Measurements from ENCODE around the gene PCDH9. TPM values are rescaled to one million over a fixed set of nuclear protein-coding genes. Genes with fewer than 3 reads are reported as not detected.

PCDH9 gene, protein sequence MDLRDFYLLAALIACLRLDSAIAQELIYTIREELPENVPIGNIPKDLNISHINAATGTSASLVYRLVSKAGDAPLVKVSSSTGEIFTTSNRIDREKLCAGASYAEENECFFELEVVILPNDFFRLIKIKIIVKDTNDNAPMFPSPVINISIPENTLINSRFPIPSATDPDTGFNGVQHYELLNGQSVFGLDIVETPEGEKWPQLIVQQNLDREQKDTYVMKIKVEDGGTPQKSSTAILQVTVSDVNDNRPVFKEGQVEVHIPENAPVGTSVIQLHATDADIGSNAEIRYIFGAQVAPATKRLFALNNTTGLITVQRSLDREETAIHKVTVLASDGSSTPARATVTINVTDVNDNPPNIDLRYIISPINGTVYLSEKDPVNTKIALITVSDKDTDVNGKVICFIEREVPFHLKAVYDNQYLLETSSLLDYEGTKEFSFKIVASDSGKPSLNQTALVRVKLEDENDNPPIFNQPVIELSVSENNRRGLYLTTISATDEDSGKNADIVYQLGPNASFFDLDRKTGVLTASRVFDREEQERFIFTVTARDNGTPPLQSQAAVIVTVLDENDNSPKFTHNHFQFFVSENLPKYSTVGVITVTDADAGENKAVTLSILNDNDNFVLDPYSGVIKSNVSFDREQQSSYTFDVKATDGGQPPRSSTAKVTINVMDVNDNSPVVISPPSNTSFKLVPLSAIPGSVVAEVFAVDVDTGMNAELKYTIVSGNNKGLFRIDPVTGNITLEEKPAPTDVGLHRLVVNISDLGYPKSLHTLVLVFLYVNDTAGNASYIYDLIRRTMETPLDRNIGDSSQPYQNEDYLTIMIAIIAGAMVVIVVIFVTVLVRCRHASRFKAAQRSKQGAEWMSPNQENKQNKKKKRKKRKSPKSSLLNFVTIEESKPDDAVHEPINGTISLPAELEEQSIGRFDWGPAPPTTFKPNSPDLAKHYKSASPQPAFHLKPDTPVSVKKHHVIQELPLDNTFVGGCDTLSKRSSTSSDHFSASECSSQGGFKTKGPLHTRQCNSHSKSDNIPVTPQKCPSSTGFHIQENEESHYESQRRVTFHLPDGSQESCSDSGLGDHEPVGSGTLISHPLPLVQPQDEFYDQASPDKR (N-terminal part only)
- 1.8 and 2.1 TPM in 2 replicates for polyA plus RNA-seq (2014; cell fraction: cytosol; rRNA removed)
- polyA plus RNA-seq (2014; cell fraction: nucleus; rRNA removed): 2.2 and 2.8 TPM in 2 replicates

DNA sequence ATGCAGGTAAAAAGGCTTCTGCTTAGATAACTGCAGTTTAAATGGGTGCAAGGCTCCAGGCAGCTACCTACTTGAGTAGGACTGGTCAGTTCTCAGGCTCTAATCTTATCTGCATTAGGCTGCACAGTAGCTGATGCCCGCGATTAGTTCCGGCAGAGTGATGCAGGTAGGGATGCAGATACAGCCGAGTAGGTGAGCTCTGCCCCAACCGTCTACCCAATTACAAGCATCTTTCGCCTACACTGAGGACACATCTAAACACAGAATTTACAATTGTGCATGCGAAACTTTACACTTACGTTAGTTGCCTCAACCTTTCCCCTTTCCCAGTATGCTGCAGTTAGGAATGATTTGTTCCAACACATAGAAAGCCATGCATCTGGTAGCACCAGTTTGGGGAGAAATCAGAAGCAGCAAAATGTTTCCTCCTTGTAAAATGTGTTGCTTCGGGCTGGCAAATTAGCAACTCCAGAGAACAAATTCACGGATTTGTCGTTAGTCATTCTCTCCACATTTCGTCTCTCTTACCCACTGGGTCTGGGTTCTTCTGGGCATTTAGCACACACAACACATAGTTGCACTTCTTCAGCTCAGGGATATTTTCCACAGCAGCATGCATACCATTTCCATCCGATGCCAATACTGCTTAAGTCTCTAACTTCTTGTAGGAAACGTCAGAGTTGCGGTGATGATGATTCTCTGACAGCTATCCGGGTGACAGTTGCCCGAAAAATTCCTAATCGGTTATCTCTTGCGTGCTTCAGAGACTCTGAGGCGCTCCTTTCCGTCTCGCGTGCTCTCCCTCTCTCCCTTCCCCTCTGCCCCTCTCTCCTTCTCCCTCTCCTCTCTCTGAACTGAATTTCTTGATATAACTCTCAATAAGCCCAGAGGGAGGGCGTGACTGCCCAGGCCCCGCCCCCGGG lies at the start of gene PCDH9:
PCDH9 (minus strand) TSS at position 856 of the 923 bp plus-strand sequence. CDS start 1,896 bp downstream, outside the sequence.
- DNase-seq (ENCODE audit: low spot score): peak; percentile 47

DNA sequence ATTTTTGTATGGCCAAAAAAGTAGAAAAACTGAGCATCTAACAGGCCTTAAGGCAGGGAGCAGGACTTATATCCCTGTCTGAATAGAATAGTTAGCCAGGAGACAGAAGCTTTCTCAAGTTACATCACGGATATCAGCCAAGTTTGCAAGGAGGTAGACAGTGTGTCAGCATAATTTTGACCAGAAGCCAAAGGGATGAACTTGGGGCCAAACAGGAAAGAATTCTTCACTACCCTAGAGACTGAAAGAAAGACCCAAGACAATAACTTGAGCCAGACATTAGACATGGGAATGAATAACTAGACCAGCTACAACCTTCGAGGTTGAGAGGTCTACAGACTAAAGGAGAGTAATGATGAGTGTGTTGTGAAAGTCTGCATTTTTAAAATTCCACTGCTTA lies 48.1 kb upstream of the PCDH9 start:
- DNase-seq (ENCODE audit: low spot score): no peak

DNA sequence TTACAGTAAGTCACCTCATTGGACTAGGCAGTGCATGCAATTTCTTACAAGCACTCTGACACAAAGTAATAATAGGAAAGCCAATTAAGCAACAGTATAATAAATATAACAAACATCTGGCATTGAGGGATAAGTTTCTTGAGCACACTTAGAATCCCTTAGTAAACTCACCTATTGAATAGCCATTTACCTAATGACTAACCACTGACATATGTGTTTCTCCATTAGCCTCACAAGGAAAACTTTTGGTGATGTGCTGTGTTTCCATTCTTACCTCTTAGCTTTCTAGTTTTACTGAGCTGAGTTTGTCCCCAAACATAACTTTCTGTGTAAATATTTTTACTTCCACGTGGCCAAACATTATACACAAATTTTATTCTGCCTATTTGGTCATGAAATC lies 47.4 kb upstream of the PCDH9 start:
- DNase-seq (ENCODE audit: low spot score): no peak

DNA sequence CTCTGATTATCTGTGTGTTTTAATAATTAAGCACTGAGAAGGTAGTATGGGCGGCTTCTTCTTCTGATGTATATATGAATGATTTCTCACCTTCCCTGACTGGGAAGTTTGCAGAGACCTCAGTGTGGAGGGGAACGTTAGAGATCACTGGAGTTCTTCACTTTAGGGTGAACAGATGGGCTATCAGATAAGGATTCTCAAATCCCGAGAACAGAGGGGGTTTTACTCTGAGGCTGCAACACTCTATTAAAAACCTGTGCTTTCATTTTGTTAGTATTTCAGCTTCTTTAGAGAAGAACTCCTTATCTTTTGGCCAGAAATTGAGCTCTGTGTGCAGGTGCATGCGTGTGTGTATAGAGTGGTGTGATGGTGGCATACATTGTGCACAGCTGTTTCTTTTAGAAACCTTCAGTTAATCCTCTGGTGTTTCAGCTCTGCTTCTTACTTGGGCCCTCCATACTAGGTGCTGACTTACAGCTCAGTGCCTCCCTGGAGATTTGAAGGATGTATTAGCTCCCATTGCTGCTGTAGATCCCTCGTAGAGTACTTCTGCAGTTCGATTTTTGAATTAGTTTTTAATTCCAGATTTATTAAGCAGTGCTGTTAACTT lies 45.3 kb upstream of the PCDH9 start:
- no peak for DNase-seq (ENCODE audit: low spot score)

DNA sequence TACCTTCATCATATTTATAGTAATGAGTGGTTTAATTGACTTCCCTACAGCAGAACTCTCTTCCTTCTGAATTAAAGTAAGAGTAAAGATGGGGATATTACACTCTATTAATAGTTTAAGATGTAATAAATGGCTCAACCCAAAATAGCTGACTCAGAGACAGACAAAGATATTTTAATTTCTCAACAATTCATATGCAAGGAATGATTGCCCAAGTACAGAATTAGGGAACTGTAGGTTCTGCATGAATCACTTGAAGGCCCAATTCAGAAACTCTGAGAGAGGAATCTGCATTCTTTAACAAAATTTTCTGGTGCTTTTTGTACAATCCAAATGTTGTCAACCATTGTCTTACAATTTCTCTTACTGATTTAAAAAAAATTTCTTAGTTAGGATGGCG lies 42.9 kb upstream of the PCDH9 start:
- DNase-seq (ENCODE audit: low spot score): no peak

DNA sequence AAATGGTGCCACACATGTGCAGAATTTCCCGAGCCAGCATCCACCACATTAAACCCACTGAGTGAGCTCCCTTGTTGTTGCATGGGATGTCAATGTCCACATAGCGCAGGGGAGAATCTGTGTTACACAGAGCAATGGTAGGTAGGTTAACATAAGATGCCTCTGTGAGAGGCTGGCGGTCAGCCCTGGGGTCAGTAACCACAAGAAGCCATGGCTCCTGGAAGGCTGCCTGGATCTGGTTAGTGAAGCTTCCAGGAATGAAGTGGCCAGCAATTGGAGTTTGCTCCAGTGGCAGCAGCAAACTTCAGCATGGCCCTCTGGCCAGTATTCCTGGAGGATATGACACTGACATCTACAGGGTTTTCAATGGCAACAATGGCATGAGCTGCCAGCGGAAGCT lies 37.0 kb upstream of the PCDH9 start:
- no peak for DNase-seq (ENCODE audit: low spot score)

DNA sequence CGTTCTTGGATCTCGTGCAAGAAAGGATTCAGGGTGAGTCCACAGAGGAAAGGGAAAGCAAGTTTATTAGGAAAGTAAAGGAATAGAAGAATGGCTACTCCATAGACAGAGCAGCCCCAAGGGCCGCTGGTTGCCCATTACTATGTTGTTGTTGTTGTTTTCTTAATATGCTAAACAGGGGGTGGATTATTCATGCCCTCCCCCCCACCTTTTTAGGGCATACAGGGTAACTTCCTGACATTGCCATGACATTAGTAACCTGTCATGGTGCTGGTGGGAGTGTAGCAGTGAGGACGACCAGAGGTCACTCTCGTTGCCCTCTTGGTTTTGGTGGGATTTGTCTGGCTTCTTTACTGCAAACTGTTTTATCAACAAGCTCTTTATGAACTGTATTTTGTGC lies 29.1 kb upstream of the PCDH9 start:
- DNase-seq (ENCODE audit: low spot score): no peak

DNA sequence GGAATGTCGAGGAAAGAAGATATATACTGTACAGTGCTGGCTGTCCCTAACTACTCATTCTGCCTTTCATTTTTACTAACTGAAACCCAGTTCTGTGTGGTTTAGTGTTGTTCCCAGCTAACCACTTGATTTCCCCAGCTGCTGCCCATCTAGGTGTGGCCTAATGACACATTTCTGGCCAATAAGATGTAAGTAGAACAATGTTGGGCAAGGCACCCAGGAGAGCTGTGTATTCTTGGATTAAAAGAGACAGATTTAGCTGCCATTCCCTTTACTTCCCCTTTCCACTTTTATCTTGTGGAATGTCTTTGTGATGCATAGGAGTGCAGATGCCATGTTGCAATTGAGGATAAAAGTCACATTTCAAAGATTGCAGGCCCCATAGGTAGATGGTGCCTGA lies 28.3 kb upstream of the PCDH9 start:
- DNase-seq (ENCODE audit: low spot score): no peak

DNA sequence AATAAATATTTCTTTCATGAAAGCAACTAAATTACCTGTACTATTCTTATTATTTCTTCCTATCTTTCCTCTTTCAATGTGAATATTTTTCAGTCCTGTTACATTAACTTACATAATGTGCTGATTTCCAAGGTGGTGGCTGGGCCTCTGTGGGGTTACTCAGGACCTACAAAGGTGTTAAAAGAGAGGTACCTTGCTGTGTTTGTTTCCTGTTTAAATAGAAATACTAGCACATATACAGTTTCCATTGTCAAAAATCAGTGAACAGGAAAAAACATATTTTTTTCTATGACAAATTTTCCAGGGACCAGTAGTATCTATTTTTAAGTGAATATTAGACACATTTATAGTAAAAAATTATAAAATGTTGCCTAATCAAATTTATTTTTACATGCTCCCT lies 8.7 kb upstream of the PCDH9 start:
- DNase-seq (ENCODE audit: low spot score): no peak

DNA sequence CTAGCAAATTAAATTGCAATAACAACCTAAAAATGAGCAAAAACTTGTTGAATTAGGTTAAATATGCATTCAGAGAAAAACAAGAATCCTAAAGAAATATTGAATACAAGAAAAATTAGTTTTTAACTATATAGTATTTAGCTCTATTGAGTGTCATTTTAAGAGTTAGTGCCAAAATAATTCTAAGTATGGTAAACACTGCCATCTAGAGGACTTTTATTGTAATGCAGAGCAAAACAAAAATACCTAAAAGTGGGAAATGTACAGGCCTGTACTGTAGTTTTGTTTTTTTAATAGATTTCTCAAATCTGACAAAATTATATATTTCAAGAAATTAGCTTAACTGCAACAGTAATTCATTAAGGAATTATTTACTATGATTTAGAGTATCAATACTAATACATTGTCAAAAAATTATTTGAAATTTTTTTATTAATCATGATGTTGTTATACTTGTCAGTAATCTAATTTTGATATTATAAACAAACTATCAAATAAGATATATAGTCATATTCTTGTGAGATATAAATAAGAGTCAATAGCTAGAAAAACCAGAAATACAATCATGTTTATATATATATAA lies 8.2 kb upstream of the PCDH9 start:
- peak; percentile 40 for DNase-seq (ENCODE audit: low spot score)

DNA sequence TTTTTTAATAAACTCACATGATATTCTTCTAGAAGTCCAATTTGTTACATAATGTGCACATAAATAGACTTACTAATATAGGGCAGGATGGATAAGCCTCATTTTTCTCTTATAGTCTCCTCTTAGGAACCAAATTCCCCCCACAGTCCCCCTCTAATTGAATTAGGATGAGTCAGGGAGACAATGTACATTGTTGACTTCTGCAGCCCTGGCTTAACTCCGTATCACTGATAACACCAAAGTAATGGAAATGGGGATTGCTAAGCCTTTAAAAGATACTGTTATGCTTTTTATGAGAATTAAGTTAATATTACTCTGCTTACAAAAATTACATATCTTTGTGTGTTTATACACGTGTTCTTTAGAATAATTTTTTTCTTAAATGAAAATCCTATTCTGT lies 5.1 kb upstream of the PCDH9 start:
- peak; percentile 47 for DNase-seq (ENCODE audit: low spot score)

DNA sequence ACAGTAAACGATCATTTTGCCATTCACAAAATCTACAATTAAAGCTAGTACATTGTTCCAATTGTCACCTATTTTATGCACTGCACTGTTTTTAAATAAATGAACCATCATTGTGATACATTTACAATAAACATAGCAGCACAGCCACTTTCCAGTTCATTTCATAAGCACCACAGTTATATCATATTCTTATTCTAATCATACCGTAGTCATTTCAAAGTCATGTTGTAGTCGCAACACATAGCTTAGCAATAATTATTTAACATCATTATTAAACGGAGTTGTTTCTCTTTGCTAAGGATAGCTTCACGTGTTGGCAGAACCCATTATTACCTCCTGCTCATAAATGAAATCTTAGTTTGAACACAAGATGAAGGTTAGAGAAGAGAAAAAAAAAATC lies 2.2 kb upstream of the PCDH9 start:
- DNase-seq (ENCODE audit: low spot score): no peak

DNA sequence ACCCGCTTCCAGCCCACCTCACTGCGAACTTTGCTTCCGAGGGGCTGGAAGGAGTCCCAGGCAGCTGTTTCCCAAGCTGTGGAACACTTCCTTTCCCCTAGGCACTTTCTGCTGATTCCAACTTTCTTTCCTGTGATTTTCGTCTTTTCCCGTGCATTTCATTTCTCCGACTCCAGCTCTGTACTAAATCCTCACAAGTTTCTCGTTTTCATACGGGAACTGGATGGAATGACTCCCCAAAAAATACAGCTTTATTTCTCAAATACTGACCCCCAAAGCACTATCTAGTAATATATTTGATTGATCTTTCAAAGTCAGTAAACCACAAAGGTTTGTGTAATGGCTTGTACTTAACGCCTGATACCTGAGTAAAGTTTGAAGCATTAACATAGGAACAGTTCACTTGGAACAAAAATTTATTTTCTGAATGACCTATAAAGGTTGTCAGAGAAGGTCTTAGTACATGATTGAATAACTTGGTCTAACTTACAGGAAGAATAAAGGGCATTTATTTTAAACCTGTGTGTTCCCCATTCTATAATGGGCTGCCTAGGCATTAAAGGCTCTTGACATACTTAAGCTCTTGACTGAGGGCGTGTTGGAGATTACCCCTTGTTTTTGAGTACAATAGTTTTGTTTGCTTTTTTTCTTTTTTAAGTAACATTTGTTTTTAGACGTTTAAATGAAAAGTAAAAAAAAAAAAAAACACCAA lies 1.3 kb upstream of the PCDH9 start:
- no peak for DNase-seq (ENCODE audit: low spot score)

DNA sequence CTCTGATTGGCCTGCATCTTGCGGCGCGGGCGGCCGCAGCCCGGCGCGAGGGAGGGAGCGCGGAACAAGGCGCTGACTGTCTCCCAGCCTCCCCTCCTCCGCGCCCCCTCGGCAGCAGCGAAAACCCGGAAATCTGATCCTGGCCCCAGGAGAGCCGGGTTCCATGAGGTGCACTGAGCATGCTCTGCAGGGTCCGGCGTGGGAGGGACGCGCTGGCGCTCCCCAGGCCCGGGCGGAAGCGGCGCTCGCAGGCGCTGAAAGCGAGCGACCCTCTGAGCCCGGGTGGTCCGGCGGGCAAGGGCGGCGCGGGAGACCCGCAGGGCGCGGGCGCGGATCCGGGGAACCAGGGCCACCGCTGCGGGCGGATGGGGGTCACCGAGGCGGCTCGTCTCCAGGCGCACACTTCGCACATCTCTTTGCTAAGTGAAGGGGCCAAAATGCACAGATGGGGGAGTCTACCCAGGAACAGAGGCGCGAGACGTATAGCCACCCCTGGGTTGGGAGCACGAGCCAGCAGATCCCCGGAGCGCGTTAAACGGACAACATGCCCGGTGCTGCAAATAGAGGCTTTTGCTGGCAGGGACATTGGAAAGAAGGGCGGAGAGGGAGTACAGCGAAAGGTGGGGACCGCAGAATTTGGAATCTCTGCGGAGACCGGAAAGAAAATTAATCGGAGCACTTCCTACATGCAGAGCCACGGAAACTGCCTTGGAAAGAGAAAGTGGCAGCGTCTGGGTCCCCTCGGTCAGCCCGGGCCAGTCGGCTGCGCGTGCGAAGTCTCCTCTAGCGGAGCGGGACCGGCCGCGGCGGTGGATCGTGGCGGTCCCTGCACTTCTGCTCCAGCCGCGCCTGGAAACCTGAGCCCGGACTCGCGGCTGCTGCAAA lies 510 bp upstream of the PCDH9 start:
- peak; percentile 97 for DNase-seq (ENCODE audit: low spot score)

DNA sequence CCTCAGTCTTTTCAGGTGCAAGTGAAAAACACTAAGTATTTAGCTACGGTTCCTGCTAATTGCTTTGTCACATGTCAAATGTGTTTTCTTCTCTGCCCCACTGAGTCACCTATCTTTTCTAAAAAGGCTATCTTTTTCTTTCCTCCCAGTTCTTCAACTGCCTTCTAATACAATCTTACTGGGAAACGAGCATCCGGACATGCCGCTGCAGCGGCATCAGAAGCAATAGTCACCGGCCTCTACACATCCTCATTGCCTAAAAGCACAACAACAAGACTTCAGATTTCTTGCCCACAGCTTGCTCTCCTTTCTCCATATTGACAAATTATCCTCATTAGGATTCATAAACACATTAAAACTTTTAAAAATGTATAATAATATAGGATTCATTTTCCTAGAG lies 1.2 kb downstream of the PCDH9 start:
- peak; percentile 21 for DNase-seq (ENCODE audit: low spot score)

DNA sequence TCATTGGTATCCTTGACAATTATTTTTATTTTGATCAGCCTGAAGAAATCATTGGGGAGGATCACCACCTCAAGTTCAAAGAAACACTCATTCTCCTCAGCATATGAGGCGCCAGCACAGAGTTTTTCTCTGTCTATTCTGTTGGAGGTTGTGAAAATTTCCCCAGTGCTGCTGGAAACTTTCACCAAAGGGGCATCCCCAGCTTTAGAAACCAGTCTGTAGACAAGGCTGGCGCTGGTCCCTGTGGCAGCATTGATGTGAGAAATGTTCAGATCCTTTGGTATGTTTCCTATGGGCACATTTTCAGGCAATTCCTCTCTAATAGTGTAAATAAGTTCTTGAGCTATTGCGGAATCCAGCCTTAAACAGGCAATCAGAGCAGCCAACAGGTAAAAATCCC lies 2.1 kb downstream of the PCDH9 start:
- DNase-seq (ENCODE audit: low spot score): no peak

DNA sequence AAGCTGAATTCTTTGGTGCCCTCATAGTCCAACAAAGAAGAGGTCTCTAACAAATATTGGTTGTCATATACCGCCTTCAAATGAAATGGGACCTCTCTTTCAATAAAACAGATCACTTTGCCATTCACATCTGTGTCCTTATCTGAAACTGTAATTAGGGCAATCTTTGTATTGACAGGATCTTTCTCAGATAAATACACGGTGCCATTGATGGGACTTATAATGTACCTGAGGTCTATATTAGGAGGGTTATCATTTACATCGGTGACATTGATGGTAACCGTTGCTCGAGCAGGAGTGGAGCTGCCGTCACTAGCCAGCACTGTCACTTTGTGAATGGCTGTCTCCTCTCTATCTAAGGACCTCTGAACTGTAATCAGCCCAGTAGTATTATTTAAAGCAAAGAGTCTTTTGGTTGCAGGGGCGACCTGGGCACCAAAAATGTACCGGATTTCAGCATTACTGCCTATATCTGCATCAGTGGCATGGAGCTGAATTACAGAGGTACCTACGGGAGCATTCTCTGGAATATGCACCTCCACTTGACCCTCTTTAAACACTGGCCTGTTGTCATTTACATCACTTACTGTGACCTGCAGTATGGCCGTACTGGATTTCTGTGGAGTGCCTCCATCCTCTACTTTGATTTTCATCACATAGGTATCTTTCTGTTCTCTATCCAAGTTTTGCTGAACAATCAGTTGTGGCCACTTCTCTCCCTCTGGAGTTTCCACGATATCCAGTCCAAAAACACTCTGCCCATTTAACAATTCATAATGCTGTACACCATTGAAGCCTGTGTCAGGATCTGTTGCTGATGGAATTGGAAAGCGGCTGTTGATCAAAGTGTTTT lies 2.8 kb downstream of the PCDH9 start:
- peak; percentile 74 for DNase-seq (ENCODE audit: low spot score)

DNA sequence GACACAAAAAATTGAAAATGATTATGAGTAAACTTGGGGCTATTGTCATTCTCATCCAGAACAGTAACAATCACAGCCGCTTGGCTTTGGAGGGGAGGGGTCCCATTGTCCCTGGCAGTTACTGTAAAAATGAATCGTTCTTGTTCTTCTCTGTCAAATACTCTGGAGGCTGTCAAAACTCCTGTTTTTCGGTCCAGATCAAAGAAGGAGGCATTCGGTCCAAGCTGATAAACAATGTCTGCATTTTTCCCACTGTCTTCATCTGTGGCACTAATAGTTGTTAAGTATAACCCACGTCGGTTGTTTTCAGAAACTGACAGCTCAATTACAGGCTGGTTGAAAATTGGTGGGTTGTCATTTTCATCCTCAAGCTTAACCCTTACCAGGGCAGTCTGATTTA lies 3.4 kb downstream of the PCDH9 start:
- DNase-seq (ENCODE audit: low spot score): no peak

All from SK-N-DZ (cell line).